GM19238 (cell line): Measurements from ENCODE around the gene FCHO1.

Experiments
- DNase-seq: peaks from one replicate; pipeline ENCODE4 v3.0.0; 2011; ENCODE audit warnings: low spot score; ENCODE audit not compliant: insufficient read length

Gene FCHO1

GRCh38 chr19:17751103-17751911 lies at the start of gene FCHO1:
TSS of gene FCHO1 (plus strand) at chr19:17751477. CDS start at chr19:17755165, 3,688 bp downstream.
- DNase-seq, result peak; percentile 72

GRCh38 chr19:17703824-17704463 lies 47.3 kb upstream of the FCHO1 start:
- peak; percentile 64 for DNase-seq

GRCh38 chr19:17706750-17707181 lies 44.5 kb upstream of the FCHO1 start:
- DNase-seq, result no peak

- no peak for DNase-seq
Observed at GRCh38 chr19:17711851-17712250, 39.4 kb upstream of the FCHO1 start.

GRCh38 chr19:17716309-17716929 lies 34.9 kb upstream of the FCHO1 start:
- no peak for DNase-seq

- no peak for DNase-seq
Observed at GRCh38 chr19:17718550-17718946, 32.7 kb upstream of the FCHO1 start.

- DNase-seq, result peak; percentile 93
Observed at GRCh38 chr19:17718947-17719711, 32.1 kb upstream of the FCHO1 start, which contains the start of gene MAP1S. TSS of gene MAP1S (plus strand) at chr19:17719480. CDS start at chr19:17719503, 23 bp downstream.

- DNase-seq, result peak; percentile 33
Observed at GRCh38 chr19:17719730-17720400, 31.4 kb upstream of the FCHO1 start.

GRCh38 chr19:17720440-17720839 lies 30.8 kb upstream of the FCHO1 start:
- DNase-seq, result no peak

- DNase-seq, result no peak
Observed at GRCh38 chr19:17721111-17721628, 30.1 kb upstream of the FCHO1 start.

- no peak for DNase-seq
Observed at GRCh38 chr19:17721821-17722220, 29.5 kb upstream of the FCHO1 start.

GRCh38 chr19:17722655-17723240 lies 28.5 kb upstream of the FCHO1 start:
- DNase-seq, result no peak

GRCh38 chr19:17724655-17725054 lies 26.6 kb upstream of the FCHO1 start:
- DNase-seq, result no peak

GRCh38 chr19:17725422-17726078 lies 25.7 kb upstream of the FCHO1 start:
- no peak for DNase-seq

GRCh38 chr19:17726136-17726741 lies 25.0 kb upstream of the FCHO1 start:
- no peak for DNase-seq

GRCh38 chr19:17726964-17727773 lies 24.1 kb upstream of the FCHO1 start:
- no peak for DNase-seq

- no peak for DNase-seq
Observed at GRCh38 chr19:17727843-17728242, 23.4 kb upstream of the FCHO1 start.

GRCh38 chr19:17733127-17733526 lies 18.1 kb upstream of the FCHO1 start:
- no peak for DNase-seq
